RPMI7951 (cell line): Measurements from ENCODE around the gene CEP97. TPM values are rescaled to one million over a fixed set of nuclear protein-coding genes. Genes with fewer than 3 reads are reported as not detected.
"Not testable (repeated sequence)": the region's sequence is repeated elsewhere in the genome, so short reads cannot be mapped to it uniquely, and the experiment has no call there.

Experiments
- DNase-seq: peaks from one replicate; pipeline ENCODE4 v3.0.0-alpha.2; 2012; ENCODE audit warnings: low read depth
- total RNA-seq: library from RNA; depleted of rRNA; stranded (reverse); fragments of >200 nt; shearing (Covaris generic); gene quantifications from 2 replicates; pipeline ENCODE4 v1.2.3, GENCODE V29; 2014

The CEP97 gene
- total RNA-seq, 1 experiment from 2014 or later, result 29.8 TPM

DNA sequence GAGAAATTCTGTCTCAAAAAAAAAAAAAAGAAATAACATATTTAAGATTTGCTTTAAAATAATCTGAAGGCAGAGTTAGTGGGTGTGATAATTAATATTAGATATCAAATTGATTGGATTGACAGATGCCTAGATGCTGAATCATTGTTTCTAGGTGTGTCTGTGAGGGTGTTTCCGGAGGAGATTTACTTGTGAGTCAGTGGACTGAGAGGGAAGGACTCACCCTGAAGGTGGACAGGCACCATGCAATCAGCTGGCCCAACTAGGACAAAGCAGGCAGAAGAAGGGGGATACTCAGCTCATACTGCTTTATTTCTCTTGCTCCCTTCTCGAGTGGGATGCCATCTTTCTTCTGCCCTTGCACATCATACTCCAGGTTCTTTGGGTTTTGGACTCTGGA, 21.2 kb upstream of the CEP97 start:
- no peak for DNase-seq

GRCh38 chr3:101704639-101705038, 19.8 kb upstream of the CEP97 start:
- DNase-seq, result not testable (repeated sequence)

- no peak for DNase-seq
Observed at GRCh38 chr3:101709126-101709525, 15.3 kb upstream of the CEP97 start.

DNA sequence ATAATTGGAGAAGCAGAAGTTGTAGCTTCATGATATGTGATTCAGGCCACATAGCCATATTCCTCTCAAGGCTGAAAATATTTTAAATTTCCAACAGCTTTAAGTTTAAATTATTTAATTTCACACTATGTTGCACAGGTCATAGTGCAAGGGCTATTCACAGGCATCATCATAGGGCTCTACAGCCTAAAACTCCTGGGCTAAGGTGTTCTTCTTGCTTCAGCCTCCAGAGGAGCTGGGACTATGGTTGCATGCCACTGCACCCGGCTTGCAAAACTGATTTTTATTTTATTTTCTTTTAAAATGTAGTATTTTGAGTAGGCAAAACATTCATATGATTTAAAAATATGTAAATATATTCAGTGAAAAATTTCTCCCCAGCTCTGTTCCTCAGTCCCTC, 6.0 kb upstream of the CEP97 start:
- DNase-seq, result no peak

DNA sequence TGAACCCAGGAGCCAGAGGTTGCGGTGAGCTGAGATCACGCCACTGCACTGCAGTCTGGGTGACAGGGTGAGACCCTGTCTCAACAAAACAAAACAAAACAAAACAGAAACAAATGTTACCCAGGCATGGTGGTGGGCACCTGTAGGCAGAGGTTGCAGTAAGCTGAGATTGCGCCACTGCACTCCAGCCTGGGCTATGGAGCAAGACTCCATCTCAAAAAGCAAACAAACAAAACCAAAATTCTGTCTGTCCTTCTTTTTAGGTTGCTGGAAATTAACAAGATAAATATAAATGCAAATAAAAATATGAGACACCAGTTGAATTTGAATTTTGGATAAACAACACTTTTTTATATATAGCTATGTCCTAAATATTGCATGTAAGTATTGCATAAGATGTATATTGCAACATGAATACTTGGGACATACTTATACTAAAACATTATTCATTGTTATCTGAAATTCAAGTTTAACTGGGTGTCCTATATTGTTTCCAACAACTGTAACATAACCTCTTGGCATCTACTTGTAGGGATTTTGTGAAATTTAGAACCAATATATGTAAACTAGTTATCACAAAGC, 4.7 kb upstream of the CEP97 start:
- no peak for DNase-seq

GRCh38 chr3:101720851-101721840, 3.3 kb upstream of the CEP97 start:
- peak; percentile 39 for DNase-seq

DNA sequence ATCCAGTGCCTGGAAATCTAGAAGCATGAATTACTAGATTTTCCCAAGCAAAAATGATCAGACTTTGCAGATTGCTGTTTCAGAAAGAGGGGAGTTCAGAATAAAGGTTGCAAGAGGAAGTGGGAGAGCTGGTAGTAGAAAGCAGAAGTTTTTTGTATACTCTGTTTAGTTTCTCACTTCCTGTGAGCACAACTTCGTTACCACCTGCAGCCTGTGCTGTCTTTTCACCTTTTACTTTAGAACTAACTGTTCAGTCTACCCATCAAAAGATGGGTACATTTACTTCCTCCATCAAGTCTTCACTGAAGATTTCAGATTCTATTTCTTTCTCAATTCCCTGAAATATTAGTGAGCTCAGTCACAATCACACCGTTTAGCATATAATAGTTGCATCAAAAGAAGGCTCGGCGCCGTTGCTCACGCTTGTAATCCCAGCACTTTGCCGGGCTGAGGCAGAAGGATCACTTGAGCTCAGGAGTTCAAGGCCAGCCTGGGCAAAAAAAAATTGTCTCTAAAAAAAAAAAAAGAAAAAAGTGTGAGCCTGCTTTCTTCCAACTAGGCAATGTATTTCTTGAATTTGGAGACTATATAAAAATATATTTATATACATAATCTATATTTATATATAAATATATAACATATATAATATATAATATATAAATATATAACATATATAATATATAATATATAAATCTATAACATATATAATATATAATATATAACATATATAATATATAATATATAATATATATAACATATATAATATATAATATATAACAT, 1.8 kb upstream of the CEP97 start:
- no peak for DNase-seq

DNA sequence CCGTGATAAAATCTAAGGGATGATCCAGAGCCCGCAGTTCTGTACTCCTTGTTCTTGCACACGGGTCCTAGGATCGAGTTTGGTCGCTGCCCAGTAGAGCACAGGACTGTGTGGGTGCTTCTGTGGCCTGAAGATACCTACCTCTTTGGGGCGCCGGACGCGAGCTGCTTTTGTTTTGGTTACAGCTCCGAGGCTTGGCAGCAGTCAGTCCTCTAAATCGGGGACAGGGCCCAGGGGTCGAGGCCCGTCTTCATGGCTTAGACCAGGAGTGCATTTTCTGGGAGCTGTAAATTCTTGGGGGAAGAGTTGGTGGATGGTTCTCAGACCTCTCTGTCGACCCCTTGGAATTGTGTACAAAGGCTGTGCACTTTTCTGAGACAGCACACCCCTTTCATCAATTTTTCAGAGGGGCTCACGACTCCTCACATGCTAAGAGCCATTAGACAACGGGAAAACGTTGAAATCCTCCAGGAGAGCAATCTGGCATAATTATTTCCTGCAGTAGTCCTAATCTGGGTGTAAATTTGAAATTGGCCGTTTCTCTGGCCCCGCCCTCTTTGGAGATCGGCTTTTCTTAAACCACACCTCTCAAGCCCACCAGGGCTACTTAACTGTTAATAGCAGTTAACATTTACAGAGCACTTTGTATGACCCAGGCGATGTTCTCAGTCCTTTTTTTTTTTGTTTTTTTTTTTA, 928 bp downstream of the CEP97 start:
- DNase-seq, result peak; percentile 57

GRCh38 chr3:101725890-101726275, 1.5 kb downstream of the CEP97 start:
- peak; percentile 8 for DNase-seq

DNA sequence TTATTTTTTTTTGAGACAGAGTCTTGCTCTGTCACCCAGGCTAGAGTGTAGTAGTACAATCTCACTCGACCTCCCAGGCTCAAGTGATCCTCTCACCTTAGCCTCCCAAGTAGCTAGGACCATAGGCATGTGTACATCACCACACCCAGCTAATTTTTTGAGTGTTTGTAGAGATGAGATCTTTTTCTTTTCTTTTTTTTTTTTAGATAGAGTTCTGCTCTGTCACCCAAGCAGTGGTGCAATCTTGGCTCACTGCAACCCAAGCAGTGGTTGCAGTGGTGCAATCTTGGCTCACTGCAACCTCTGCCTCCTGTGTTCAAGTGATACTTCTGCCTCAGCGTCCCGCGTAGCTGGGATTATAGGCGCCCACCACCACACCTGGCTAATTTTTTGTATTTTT, 5.2 kb downstream of the CEP97 start:
- DNase-seq, result no peak

GRCh38 chr3:101730839-101731238, 6.4 kb downstream of the CEP97 start:
- DNase-seq, result no peak

- peak; percentile 4 for DNase-seq
Observed at GRCh38 chr3:101732240-101732641, 7.8 kb downstream of the CEP97 start.

GRCh38 chr3:101735833-101736232, 11.4 kb downstream of the CEP97 start:
- DNase-seq, result no peak

DNA sequence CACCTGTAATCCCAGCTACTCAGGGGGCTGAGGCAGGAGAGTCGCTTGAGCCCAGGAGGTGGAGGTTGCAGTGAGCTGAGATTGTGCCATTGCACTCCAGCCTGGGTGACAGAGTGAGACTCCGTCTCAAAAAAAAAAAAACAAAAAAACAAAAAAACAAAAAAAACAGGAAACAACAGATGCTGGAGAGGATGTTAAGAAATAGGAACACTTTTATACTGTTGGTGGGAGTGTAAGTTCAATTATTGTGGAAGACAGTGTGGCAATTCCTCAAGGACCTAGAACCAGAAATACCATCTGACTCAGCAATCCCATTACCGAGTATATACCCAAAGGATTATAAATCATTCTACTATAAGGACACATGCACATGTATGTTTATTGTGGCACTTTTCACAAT, 17.5 kb downstream of the CEP97 start:
- not testable (repeated sequence) for DNase-seq

- DNase-seq, result no peak
Observed at GRCh38 chr3:101744811-101745210, 20.4 kb downstream of the CEP97 start.

DNA sequence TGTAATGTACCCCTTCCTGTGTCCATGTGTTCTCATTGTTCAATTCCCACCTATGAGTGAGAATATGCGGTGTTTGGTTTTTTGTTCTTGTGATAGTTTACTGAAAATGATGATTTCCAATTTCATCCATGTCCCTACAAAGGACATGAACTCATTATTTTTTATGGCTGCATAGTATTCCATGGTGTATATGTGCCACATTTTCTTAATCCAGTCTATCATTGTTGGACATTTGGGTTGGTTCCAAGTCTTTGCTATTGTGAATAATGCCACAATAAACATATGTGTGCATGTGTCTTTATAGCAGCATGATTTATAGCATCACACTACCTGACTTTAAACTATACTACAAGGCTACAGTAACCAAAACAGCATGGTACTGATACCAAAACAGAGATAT, 21.5 kb downstream of the CEP97 start:
- not testable (repeated sequence) for DNase-seq

DNA sequence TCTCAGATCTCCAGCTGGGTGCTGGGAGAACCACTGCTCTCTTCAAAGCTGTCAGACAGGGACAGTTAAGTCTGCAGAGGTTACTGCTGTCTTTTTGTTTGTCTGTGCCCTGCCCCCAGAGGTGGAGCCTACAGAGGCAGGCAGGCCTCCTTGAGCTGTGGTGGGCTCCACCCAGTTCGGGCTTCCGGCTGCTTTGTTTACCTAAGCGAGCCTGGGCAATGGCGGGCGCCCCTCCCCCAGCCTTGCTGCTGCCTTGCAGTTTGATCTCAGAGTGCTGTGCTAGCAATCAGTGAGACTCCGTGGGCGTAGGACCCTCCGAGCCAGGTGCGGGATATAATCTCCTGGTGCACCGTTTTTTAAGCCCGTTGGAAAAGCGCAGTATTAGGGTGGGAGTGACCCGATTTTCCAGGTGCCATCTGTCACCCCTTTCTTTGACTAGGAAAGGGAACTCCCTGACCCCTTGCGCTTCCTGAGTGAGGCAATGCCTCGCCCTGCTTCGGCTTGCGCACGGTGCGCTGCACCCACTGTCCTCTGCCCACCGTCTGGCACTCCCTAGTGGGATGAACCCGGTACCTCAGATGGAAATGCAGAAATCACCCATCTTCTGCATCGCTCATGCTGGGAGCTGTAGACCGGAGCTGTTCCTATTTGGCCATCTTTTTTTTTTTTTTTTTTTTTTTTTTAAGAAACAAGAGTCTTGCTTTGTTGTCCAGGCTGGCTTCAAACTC, 29.1 kb downstream of the CEP97 start:
- DNase-seq, result not testable (repeated sequence)

DNA sequence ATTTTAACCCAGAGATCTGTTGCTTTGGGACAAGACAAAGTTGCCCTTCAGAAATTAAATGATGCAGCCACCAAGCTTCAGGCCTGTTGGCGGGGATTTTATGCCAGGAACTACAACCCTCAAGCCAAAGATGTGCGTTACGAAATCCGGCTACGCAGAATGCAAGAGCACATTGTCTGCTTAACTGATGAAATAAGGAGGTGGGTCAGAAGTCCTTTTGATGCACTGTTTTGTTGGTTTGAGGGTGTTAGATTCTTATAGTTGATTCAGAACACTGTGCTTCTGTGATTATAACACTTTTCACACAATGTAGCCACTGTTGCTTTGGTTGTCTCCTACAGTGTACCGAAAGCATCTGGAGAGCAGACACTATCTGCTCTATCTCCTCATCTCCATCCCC, 33.8 kb downstream of the CEP97 start:
- no peak for DNase-seq

- no peak for DNase-seq
Observed at GRCh38 chr3:101762041-101762646, 37.7 kb downstream of the CEP97 start.

DNA sequence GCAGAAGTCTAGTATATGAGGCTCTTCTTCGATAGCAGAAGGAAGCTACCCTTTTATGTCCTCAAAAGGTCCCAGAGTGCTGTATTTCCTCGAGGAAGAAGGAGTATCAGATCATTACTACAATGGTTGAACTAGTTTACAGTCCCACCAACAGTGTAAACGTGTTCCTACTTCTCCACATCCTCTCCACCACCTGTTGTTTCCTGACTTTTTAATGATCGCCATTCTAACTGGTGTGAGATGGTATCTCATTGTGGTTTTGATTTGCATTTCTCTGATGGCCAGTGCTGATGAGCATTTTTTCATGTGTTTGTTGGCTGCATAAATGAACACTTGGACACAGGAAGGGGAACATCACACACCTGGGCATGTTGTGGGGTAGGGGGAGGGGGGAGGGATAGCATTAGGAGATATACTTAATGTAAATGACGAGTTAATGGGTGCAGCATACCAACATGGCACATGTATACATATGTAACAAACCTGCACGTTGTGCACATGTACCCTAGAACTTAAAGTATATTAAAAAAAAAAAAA, 53.4 kb downstream of the CEP97 start:
- DNase-seq, result not testable (repeated sequence)
